Breast epithelium (tissue), 3 donors: ENCODE results near the gene CFAP57.

Experiments used
- POLR2A ChIP-seq: fragments of 450-650 bp; IDR thresholded peaks from one replicate; pipeline ENCODE4 v1.6.1; 2016; ENCODE audit warnings: antibody characterized with exemption, mild to moderate bottlenecking, moderate library complexity
- TF ChIP-seq, protein P1 (sequence below), 3 donors: fragments of 450-650 bp; IDR thresholded peaks; one replicate each; pipeline ENCODE4 v1.5.1; 2016 to 2017; ENCODE audit warnings: antibody characterized with exemption in 3 of 3, mild to moderate bottlenecking in 3 of 3, moderate library complexity in 3 of 3

DNA sequence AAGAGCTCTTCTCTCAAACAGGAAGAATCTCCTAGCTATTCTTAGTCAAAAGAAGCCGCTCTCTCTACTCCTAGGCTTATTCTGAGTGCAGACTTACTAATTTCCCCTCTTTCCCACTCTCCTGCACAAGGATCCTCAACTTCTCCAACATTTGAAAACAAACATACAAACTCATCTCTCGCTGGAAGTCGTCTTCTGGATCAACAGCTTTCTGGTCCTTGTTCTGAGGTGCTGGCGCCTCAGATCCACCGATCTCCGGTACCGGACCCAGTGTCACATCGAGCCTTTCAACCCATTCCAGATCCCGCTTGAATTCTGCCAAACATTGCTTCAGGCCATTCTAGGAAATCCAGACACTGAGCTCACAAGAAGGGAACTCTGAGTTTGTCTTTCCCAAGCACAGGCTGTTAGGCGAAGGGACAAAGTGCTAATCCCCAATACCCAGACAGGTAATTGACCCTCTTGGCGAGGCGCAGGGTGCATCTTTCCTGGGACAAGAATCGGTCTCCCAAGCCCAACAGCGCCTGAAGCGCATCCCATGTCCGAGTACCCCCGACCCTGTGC, 736 bp upstream of the CFAP57 start:
- TF ChIP-seq, protein P1, sequence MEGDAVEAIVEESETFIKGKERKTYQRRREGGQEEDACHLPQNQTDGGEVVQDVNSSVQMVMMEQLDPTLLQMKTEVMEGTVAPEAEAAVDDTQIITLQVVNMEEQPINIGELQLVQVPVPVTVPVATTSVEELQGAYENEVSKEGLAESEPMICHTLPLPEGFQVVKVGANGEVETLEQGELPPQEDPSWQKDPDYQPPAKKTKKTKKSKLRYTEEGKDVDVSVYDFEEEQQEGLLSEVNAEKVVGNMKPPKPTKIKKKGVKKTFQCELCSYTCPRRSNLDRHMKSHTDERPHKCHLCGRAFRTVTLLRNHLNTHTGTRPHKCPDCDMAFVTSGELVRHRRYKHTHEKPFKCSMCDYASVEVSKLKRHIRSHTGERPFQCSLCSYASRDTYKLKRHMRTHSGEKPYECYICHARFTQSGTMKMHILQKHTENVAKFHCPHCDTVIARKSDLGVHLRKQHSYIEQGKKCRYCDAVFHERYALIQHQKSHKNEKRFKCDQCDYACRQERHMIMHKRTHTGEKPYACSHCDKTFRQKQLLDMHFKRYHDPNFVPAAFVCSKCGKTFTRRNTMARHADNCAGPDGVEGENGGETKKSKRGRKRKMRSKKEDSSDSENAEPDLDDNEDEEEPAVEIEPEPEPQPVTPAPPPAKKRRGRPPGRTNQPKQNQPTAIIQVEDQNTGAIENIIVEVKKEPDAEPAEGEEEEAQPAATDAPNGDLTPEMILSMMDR (IDR thresholded peaks at IDR 0.05), result no peak
- TF ChIP-seq POLR2A, result no peak
